HCT116 (cell line): ENCODE results near the gene ANKRD18A. TPM values are rescaled to one million over a fixed set of nuclear protein-coding genes. Genes with fewer than 3 reads are reported as not detected.

Experiments used
- ATAC-seq: fragments of 200-7000 bp; cut with Tn5 transposase; 2 replicates; pipeline ENCODE4 v1.9.1; 2020; ENCODE audit warnings: mild to moderate bottlenecking, moderate library complexity
- BruUV-seq: library from RNA; stranded (reverse); fragments of 400-500 nt; replicated peaks from 2 replicates; lab custom pipeline; 2021; lab: Mats Ljungman, UMichigan
- CTCF ChIA-PET: fragments of 300-600 bp; sonication (Branson Sonifier 250); formaldehyde crosslinking; loops from one replicate; lab custom pipeline; 2021; ENCODE audit warnings: antibody characterized with exemption; lab: Charles Lee
- POLR2A ChIA-PET: fragments of 300-600, 350-600 bp; sonication (Branson Sonifier 250); formaldehyde crosslinking; loops from one replicate; lab custom pipeline; 2021; ENCODE audit warnings: antibody characterized with exemption; lab: Charles Lee
- RAD21 ChIA-PET, 2 experiments: fragments of 300-600 bp; sonication (Branson Sonifier 250); formaldehyde crosslinking; loops; one replicate each; lab custom pipeline; 2023; ENCODE audit warnings: low total read pairs in 2 of 2; ENCODE audit not compliant: uncharacterized antibody in 2 of 2, unreplicated experiment in 2 of 2, low non-redundant PET in 1 of 2; lab: Charles Lee
- DNase-seq: peaks from one replicate; pipeline ENCODE4 v3.0.0-alpha.2; 2010; ENCODE audit warnings: low read depth, low spot score
- H2AFZ ChIP-seq: fragments of 200-600 bp; shearing (Covaris generic), sonication (generic); 2 replicates; pipeline ENCODE4 v1.6.1; 2017; ENCODE audit warnings: low read depth, mixed run types, mixed read lengths, antibody characterized with exemption, low read length; ENCODE audit not compliant: poor library complexity, severe bottlenecking
- H3K27ac ChIP-seq: 2 replicates; pipeline ENCODE4 v1.5.1; 2012; ENCODE audit warnings: low read depth, low read length
- H3K27me3 ChIP-seq: fragments of 200-600 bp; sonication (generic); 2 replicates; pipeline ENCODE4 v1.6.1; 2016; ENCODE audit warnings: mixed run types, low read length, mixed read lengths; ENCODE audit not compliant: insufficient read depth
- H3K36me3 ChIP-seq, 2 experiments: fragments of 200-500 bp in 1 of 2; fragments of 200-600 bp in 1 of 2; sonication (Bioruptor generic) in 1 of 2; sonication (generic) in 1 of 2; 2 replicates each; pipeline versions ENCODE4 v1.5.1 to v1.6.1; 2014 to 2016; ENCODE audit warnings: low read length in 2 of 2, inconsistent platforms in 1 of 2, mixed read lengths in 1 of 2, mixed run types in 1 of 2; ENCODE audit not compliant: insufficient read depth in 2 of 2, control insufficient read depth in 1 of 2
- H3K4me1 ChIP-seq, 2 experiments: fragments of 200-600 bp in 1 of 2; sonication (generic) in 1 of 2; 2 replicates each; pipeline versions ENCODE4 v1.5.1 to v1.6.1; 2012 to 2017; ENCODE audit warnings: low read length in 2 of 2, inconsistent platforms in 1 of 2, mild to moderate bottlenecking in 1 of 2, mixed read lengths in 1 of 2, mixed run types in 1 of 2, moderate library complexity in 1 of 2; ENCODE audit not compliant: insufficient read depth in 2 of 2, control insufficient read depth in 1 of 2
- H3K4me2 ChIP-seq: fragments of 200-600 bp; sonication (generic); 2 replicates; pipeline ENCODE4 v1.6.1; 2017; ENCODE audit warnings: mixed run types, low read length, mixed read lengths
- H3K4me3 ChIP-seq, 2 experiments: fragments of 200-600 bp in 1 of 2; sonication (generic) in 1 of 2; replicated peaks in 1 of 2; 2 replicates each; pipeline ENCODE4 v1.5.1; 2011 to 2016; ENCODE audit warnings: low read length in 2 of 2, control low read depth in 1 of 2, low read depth in 1 of 2, mild to moderate bottlenecking in 1 of 2, mixed read lengths in 1 of 2, mixed run types in 1 of 2
- H3K79me2 ChIP-seq: fragments of 200-600 bp; sonication (generic); 2 replicates; pipeline ENCODE4 v1.6.1; 2017; ENCODE audit warnings: mild to moderate bottlenecking, mixed run types, low read length, moderate library complexity, mixed read lengths; ENCODE audit not compliant: insufficient read depth
- H3K9ac ChIP-seq: fragments of 200-600 bp; sonication (generic); 2 replicates; pipeline ENCODE4 v1.6.1; 2016; ENCODE audit warnings: low read length, mixed read lengths
- H3K9me2 ChIP-seq: fragments of 200-600 bp; sonication (generic), shearing (Covaris generic); 2 replicates; pipeline ENCODE4 v1.6.1; 2017; ENCODE audit warnings: mixed run types, mild to moderate bottlenecking, moderate library complexity; ENCODE audit not compliant: insufficient read depth
- H3K9me3 ChIP-seq, 2 experiments: fragments of 200-500 bp in 1 of 2; fragments of 200-600 bp in 1 of 2; sonication (Bioruptor generic) in 1 of 2; sonication (generic) in 1 of 2; 2 replicates each; pipeline ENCODE4 v1.6.1; 2014 to 2017; ENCODE audit warnings: low read length in 2 of 2, mixed read lengths in 2 of 2, inconsistent platforms in 1 of 2, low read depth in 1 of 2, mild to moderate bottlenecking in 1 of 2, mixed run types in 1 of 2, moderate library complexity in 1 of 2; ENCODE audit not compliant: control insufficient read depth in 1 of 2, insufficient read depth in 1 of 2
- H4K20me1 ChIP-seq: fragments of 200-600 bp; sonication (generic), shearing (Covaris generic); 2 replicates; pipeline ENCODE4 v1.6.1; 2017; ENCODE audit warnings: mixed run types, mild to moderate bottlenecking, moderate library complexity; ENCODE audit not compliant: insufficient read depth
- ATF3 ChIP-seq: IDR thresholded peaks from 2 replicates; pipeline ENCODE4 v1.6.1; 2012
- CBX3 ChIP-seq: IDR thresholded peaks from 2 replicates; pipeline ENCODE4 v1.6.1; 2012; ENCODE audit warnings: low read depth
- CTCF ChIP-seq, 3 experiments: fragments of 200-600 bp in 1 of 3; sonication (generic) in 1 of 3; IDR thresholded peaks in 2 of 3; conservative IDR thresholded peaks in 1 of 3; 2 replicates each; pipeline ENCODE4 v1.5.1; 2012 to 2017; ENCODE audit warnings: low read depth in 2 of 3, low read length in 2 of 3, antibody characterized with exemption in 1 of 3, borderline replicate concordance in 1 of 3, control low read depth in 1 of 3, mild to moderate bottlenecking in 1 of 3, mixed read lengths in 1 of 3, mixed run types in 1 of 3, moderate library complexity in 1 of 3; ENCODE audit not compliant: insufficient read depth in 1 of 3
- EZH2 ChIP-seq: fragments of 200-600 bp; sonication (generic); IDR thresholded peaks from 2 replicates; pipeline ENCODE4 v1.6.1; 2017; ENCODE audit warnings: antibody characterized with exemption, mixed run types
- FOSL1 ChIP-seq: IDR thresholded peaks from 2 replicates; pipeline ENCODE4 v1.6.1; 2012; ENCODE audit warnings: low read depth
- JUND ChIP-seq: IDR thresholded peaks from 2 replicates; pipeline ENCODE4 v1.6.1; 2012
- MAX ChIP-seq: IDR thresholded peaks from 2 replicates; pipeline ENCODE4 v1.6.1; 2012
- POLR2A ChIP-seq: IDR thresholded peaks from 2 replicates; pipeline ENCODE4 v1.7.0; 2011; ENCODE audit warnings: borderline replicate concordance; ENCODE audit not compliant: insufficient read depth, insufficient read length; ENCODE audit errors: extremely low read depth
- POLR2AphosphoS5 ChIP-seq: IDR thresholded peaks from 2 replicates; pipeline ENCODE4 v1.6.1; 2011; ENCODE audit warnings: mild to moderate bottlenecking, low read depth, low read length, moderate library complexity
- SRF ChIP-seq: IDR thresholded peaks from 2 replicates; pipeline ENCODE4 v1.6.1; 2012; ENCODE audit warnings: low read depth
- TCF7L2 ChIP-seq: IDR thresholded peaks from 2 replicates; pipeline ENCODE4 v1.7.0; 2011; ENCODE audit warnings: borderline replicate concordance, inconsistent platforms; ENCODE audit not compliant: insufficient read depth, insufficient read length; ENCODE audit errors: extremely low read depth
- ZBTB33 ChIP-seq: IDR thresholded peaks from 2 replicates; pipeline ENCODE4 v1.6.1; 2011; ENCODE audit warnings: mild to moderate bottlenecking, low read length, moderate library complexity; ENCODE audit not compliant: insufficient replicate concordance; ENCODE audit errors: extremely low read depth
- ZFX ChIP-seq: fragments of 450-650 bp; IDR thresholded peaks from 2 replicates; pipeline ENCODE4 v1.6.1; 2017
- ZNF274 ChIP-seq: fragments of 200-500 bp; sonication (Bioruptor generic); IDR thresholded peaks from 2 replicates; pipeline ENCODE4 v1.6.1; 2014; ENCODE audit warnings: mild to moderate bottlenecking, low read depth, low read length, inconsistent platforms
- intact Hi-C: fragments of 100-400 bp; cut with micrococcal nuclease; formaldehyde crosslinking; loops from 2 replicates; pipeline ENCODE4 v1.10.0; 2022
- total RNA-seq: library from RNA; stranded (reverse); gene quantifications from one replicate; pipeline ENCODE4 v1.2.1, GENCODE V29; 2021; ENCODE audit not compliant: unreplicated experiment

The ANKRD18A gene
- total RNA-seq, 1 experiment from 2014 or later = 24.2 TPM

GRCh38 chr9:38622288-38622674 lies 1.9 kb upstream of the ANKRD18A start:
- intact Hi-C loops = loop anchor here (5.0 kb wide), 1 partner anchor 50 kb away; no protein-coding TSS in a partner anchor
- ATAC-seq = no peak
- DNase-seq = no peak

GRCh38 chr9:38621434-38622287 lies 1.3 kb upstream of the ANKRD18A start:
- Histone ChIP-seq H3K9me2 (no peaks in the 10 kb centered on the region), H3K4me3 (peak overlapping the region; percentile 74 to 82), H4K20me1 (no peaks in the 10 kb centered on the region), H3K9me3 (no peaks in the 10 kb centered on the region), H3K27me3 (no peaks in the 10 kb centered on the region), H3K4me1 (peaks cover 2 to 14% of the 10 kb centered on the region in 2 experiments; a peak in 2 of 4 replicates), H3K27ac (peak overlapping the region; percentile 81), H3K9ac (peak overlapping the region; percentile 79), H2AFZ (no peak overlapping the region), H3K36me3 (no peaks in the 10 kb centered on the region), H3K79me2 (peaks cover 14% of the 10 kb centered on the region; the same call in 1 of the 2 replicates), H3K4me2 (peak overlapping the region; percentile 92)
- no peak for ATAC-seq
- ChIA-PET CTCF (interaction anchor here (0.8 to 1.6 kb wide), 2 partner anchors 20 to 51 kb away, joined by 3 to 19 read pairs; no protein-coding TSS in a partner anchor), POLR2A (interaction anchor here (1.0 to 1.4 kb wide), 2 partner anchors 13 to 25 kb away, joined by 3 to 4 read pairs; no protein-coding TSS in a partner anchor), RAD21 (no interaction called here)
- BruUV-seq = no TSS peak
- DNase-seq = no peak
- intact Hi-C loops = loop anchor here (5.0 kb wide), 1 partner anchor 51 kb away; no protein-coding TSS in a partner anchor
- TF ChIP-seq CBX3 (no peak), EZH2 (no peak), POLR2A (no peak), TCF7L2 (no peak), ATF3 (no peak), JUND (no peak), POLR2AphosphoS5 (no peak), CTCF (IDR thresholded peaks at IDR 0.05 in 2 of 3, conservative IDR thresholded peaks at IDR 0.05 in 1 of 3; ENCODE audit: borderline replicate concordance in 1 of 3, insufficient read depth in 1 of 3, low read depth in 2 of 3, low read length in 2 of 3) (no peak), ZNF274 (no peak), MAX (no peak), SRF (no peak), ZBTB33 (no peak), FOSL1 (no peak), ZFX (no peak)

More at GRCh38 chr9:38622288-38622674, 1.9 kb upstream of the ANKRD18A start:
- CTCF ChIA-PET = no interaction called here
- H2AFZ ChIP-seq = no peak overlapping the region
- H4K20me1 ChIP-seq = no peaks in the 10 kb centered on the region
- H3K4me1 ChIP-seq = peaks cover 2 to 14% of the 10 kb centered on the region in 2 experiments; a peak in 2 of 4 replicates
- H3K9ac ChIP-seq = no peak overlapping the region
- no peaks in the 10 kb centered on the region for H3K9me3 ChIP-seq
- H3K79me2 ChIP-seq = peaks cover 14% of the 10 kb centered on the region; the same call in 1 of the 2 replicates
- POLR2A ChIA-PET = no interaction called here
- no peak for TF ChIP-seq FOSL1
- RAD21 ChIA-PET = no interaction called here
- H3K27ac ChIP-seq = no peak overlapping the region
- no peak overlapping the region for H3K4me3 ChIP-seq
- no peaks in the 10 kb centered on the region for H3K9me2 ChIP-seq
- no TSS peak for BruUV-seq
- H3K4me2 ChIP-seq = no peak overlapping the region
- no peaks in the 10 kb centered on the region for H3K27me3 ChIP-seq
- H3K36me3 ChIP-seq = no peaks in the 10 kb centered on the region
